ENCODE measurements around the gene NANOGP8.

The NANOGP8 gene

GRCh38 chr15:35098737-35099136 is 13.6 kb upstream of the NANOGP8 start:
- no peak overlapping the region for H3K4me3 ChIP-seq (ENCODE audit: low read depth, low read length)
- no peak for TF ChIP-seq CTCF (IDR thresholded peaks at IDR 0.05; ENCODE audit: borderline replicate concordance, insufficient read depth, low read depth, low read length)

- H3K4me3 ChIP-seq (ENCODE audit: low read depth, low read length) = no peak overlapping the region
- no peak for TF ChIP-seq CTCF (IDR thresholded peaks at IDR 0.05; ENCODE audit: borderline replicate concordance, insufficient read depth, low read depth, low read length)
Observed at GRCh38 chr15:35095941-35096340, 10.8 kb upstream of the NANOGP8 start.

GRCh38 chr15:35092846-35093245 is 7.8 kb upstream of the NANOGP8 start:
- no peak for TF ChIP-seq CTCF (IDR thresholded peaks at IDR 0.05; ENCODE audit: borderline replicate concordance, insufficient read depth, low read depth, low read length)
- no peak overlapping the region for H3K4me3 ChIP-seq (ENCODE audit: low read depth, low read length)

DNA sequence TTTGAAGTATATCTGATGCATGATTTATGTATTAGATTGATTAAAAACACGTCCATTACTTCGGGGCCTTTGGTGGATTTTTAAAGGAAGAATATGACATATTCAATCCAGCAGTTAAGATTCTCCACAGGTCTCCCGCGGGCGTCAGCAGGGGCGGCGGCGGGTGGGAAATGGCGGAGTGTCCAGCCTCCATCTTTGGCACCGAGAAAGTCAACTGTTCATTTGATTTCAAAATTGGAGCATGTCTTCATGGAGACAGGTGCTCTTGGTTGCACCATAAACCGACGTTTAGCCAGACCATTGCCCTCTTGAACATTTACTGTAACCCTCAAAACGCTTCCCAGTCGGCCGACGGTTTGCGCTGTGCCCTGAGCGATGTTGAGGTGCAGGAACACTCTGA is 7.2 kb upstream of the NANOGP8 start:
- no peak for TF ChIP-seq CTCF (IDR thresholded peaks at IDR 0.05; ENCODE audit: borderline replicate concordance, insufficient read depth, low read depth, low read length)

DNA sequence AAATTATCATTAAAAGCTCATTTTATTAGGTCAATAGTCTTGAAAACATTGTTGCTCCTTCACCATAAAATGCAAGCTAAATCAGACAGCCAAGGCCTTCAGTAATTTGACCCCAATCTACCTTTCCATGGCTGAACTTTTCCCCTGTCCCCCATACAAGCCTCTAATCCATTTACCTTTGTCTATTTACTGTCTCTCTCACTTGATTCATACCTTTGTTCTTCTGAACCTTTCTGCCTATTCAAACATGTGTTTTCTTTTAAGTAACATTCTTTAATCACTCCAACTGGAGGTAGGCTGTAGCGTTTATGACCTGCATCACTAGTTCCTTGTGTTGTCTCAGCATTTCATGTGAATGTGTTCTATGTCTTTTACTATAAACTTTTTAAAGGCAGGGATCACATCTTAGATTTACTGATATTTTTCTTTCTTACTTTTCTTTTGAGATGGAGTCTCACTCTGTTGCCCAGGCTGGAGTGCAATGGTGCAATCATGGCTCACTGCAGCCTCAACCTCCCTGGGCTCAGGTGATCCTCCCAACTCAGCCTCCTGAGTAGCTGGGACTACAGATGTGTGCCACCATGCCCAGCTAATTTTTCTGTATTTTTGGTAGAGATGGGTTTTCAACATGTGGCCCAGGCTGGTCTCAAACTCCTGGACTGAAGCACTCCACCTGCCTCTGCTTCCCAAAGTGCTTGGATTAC is 5.2 kb upstream of the NANOGP8 start:
- H3K4me3 ChIP-seq (ENCODE audit: low read depth, low read length) = no peak overlapping the region
- no peak for TF ChIP-seq CTCF (IDR thresholded peaks at IDR 0.05; ENCODE audit: borderline replicate concordance, insufficient read depth, low read depth, low read length)

More for the DNA sequence above, 7.2 kb upstream of the NANOGP8 start:
- H3K4me3 ChIP-seq (ENCODE audit: low read depth, low read length) = no peak overlapping the region

DNA sequence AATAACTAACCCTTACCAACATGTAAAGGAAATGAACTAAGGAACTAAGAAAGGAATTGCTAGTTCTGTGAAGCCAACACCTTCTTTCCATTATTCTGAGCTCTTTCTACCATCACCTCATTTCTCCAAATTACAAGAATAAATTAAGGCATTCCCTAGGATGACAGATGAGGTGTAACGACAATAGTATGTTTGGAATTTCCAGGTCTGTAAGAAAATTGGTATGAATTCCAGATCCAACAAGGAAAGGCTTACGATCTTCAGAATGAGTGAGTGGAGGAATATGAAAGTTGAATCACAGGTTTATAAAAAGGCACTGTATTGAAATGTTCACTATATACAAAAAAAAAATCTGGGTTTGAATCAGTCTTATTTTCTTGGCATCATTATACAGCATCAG is 4.5 kb upstream of the NANOGP8 start:
- no peak for TF ChIP-seq CTCF (IDR thresholded peaks at IDR 0.05; ENCODE audit: borderline replicate concordance, insufficient read depth, low read depth, low read length)
- no peak overlapping the region for H3K4me3 ChIP-seq (ENCODE audit: low read depth, low read length)

GRCh38 chr15:35088329-35088728 is 3.2 kb upstream of the NANOGP8 start:
- no peak overlapping the region for H3K4me3 ChIP-seq (ENCODE audit: low read depth, low read length)
- TF ChIP-seq CTCF (IDR thresholded peaks at IDR 0.05; ENCODE audit: borderline replicate concordance, insufficient read depth, low read depth, low read length) = no peak
